OCI-LY3 (cell line): ENCODE measurements around the gene LGR4.

Experiments used
- H2AFZ ChIP-seq: fragments of 200-600, 300-600 bp; shearing (Covaris generic); 2 replicates; pipeline ENCODE4 v1.6.0; 2014; ENCODE audit warnings: antibody characterized with exemption, low read depth, low read length
- H3K27ac ChIP-seq: fragments of 200-600, 300-600 bp; sonication (generic); 2 replicates; pipeline ENCODE4 v1.5.1; 2014; ENCODE audit warnings: mild to moderate bottlenecking, low read length, moderate library complexity, mixed read lengths
- H3K27me3 ChIP-seq: fragments of 200-600, 300-600 bp; sonication (generic); 2 replicates; pipeline ENCODE4 v1.6.1; 2014; ENCODE audit warnings: low read depth, low read length, mixed read lengths
- H3K36me3 ChIP-seq: fragments of 200-600, 300-600 bp; sonication (generic); replicated peaks from 2 replicates; pipeline ENCODE3; 2014; ENCODE audit warnings: low read depth, low read length, mixed read lengths
- H3K4me1 ChIP-seq: fragments of 300-600, 200-600 bp; sonication (generic); 2 replicates; pipeline ENCODE4 v1.6.1; 2014; ENCODE audit warnings: low read length, mixed read lengths
- H3K4me2 ChIP-seq: fragments of 200-600, 300-600 bp; sonication (generic); 2 replicates; pipeline ENCODE4 v1.6.1; 2014; ENCODE audit warnings: low read length, mixed read lengths
- H3K4me3 ChIP-seq: fragments of 300-600, 200-600 bp; sonication (generic); 2 replicates; pipeline ENCODE4 v1.5.1; 2014; ENCODE audit warnings: antibody characterized with exemption, mild to moderate bottlenecking, low read length, moderate library complexity
- H3K79me2 ChIP-seq: fragments of 300-600, 200-600 bp; shearing (Covaris generic); 2 replicates; pipeline ENCODE4 v1.6.1; 2014; ENCODE audit warnings: mild to moderate bottlenecking, low read length, mixed read lengths
- H3K9ac ChIP-seq: fragments of 300-600, 200-600 bp; shearing (Covaris generic); 2 replicates; pipeline ENCODE4 v1.6.0; 2014; ENCODE audit warnings: mild to moderate bottlenecking, low read length, moderate library complexity
- H3K9me3 ChIP-seq: fragments of 200-600, 300-600 bp; shearing (Covaris generic); 2 replicates; pipeline ENCODE4 v1.6.1; 2014; ENCODE audit warnings: low read length, mixed read lengths; ENCODE audit not compliant: insufficient read depth
- H4K20me1 ChIP-seq: fragments of 200-600, 300-600 bp; sonication (generic); 2 replicates; pipeline ENCODE4 v1.6.1; 2016; ENCODE audit warnings: low read length, mixed read lengths; ENCODE audit not compliant: insufficient read depth
- CTCF ChIP-seq: fragments of 200-600, 300-600 bp; sonication (generic); IDR thresholded peaks from 2 replicates; pipeline ENCODE4 v1.5.1; 2014; ENCODE audit warnings: antibody characterized with exemption, low read length, low read depth
- EZH2phosphoT487 ChIP-seq: fragments of 200-600 bp; shearing (Covaris generic); IDR thresholded peaks from 2 replicates; pipeline ENCODE4 v1.6.1; 2018; ENCODE audit warnings: antibody characterized with exemption, mixed run types, low read depth

LGR4 gene

GRCh38 chr11:27496461-27496860, 23.9 kb upstream of the LGR4 start:
- no peaks in the 10 kb centered on the region for H4K20me1 ChIP-seq
- no peak overlapping the region for H3K9ac ChIP-seq
- peaks cover 40% of the 10 kb centered on the region for H3K36me3 ChIP-seq
- H3K4me1 ChIP-seq, result no peaks in the 10 kb centered on the region
- H3K4me2 ChIP-seq, result no peak overlapping the region
- H3K27me3 ChIP-seq, result no peaks in the 10 kb centered on the region
- H3K4me3 ChIP-seq, result no peak overlapping the region
- no peaks in the 10 kb centered on the region for H3K9me3 ChIP-seq
- TF ChIP-seq EZH2phosphoT487, result no peak
- TF ChIP-seq CTCF, result no peak
- no peak overlapping the region for H3K27ac ChIP-seq
- H2AFZ ChIP-seq, result no peak overlapping the region
- peaks cover 8% of the 10 kb centered on the region; the same call in 1 of the 2 replicates for H3K79me2 ChIP-seq

DNA sequence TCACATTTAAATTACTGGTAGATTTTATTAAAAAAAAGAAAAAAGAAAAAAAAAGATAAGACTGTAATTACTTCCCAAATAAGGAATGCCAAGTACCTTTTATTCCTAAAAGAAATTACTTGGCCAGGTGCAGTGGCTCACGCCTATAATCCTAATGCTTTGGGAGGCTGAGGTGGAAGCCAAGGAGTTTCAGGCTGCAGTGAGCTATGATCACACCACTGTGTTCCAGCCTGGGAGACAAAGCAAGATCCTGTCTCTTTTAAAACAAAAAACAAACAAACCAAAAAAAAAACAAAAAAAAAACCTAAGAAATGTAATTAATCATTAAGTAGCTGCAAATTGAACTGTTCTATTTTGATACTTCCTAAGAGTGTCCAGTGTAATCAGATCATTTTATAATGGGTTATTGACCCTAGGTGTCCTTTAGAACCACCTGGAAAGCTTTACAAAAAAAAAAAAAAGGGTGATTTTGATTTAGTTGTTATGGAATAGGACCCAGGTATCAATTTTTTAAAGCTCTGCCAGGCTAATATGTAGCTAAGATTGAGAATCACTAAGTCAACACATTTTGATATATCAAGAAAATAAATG, 23.2 kb upstream of the LGR4 start:
- Histone ChIP-seq H3K9me3 (no peaks in the 10 kb centered on the region), H3K4me3 (no peak overlapping the region), H3K9ac (no peak overlapping the region), H3K79me2 (peaks cover 7% of the 10 kb centered on the region; the same call in 1 of the 2 replicates), H3K4me2 (no peak overlapping the region), H3K36me3 (peaks cover 44% of the 10 kb centered on the region), H2AFZ (no peak overlapping the region), H3K27ac (no peak overlapping the region), H4K20me1 (no peaks in the 10 kb centered on the region), H3K4me1 (no peaks in the 10 kb centered on the region), H3K27me3 (no peaks in the 10 kb centered on the region)
- TF ChIP-seq CTCF (no peak), EZH2phosphoT487 (no peak)

- Histone ChIP-seq H2AFZ (no peak overlapping the region), H3K27me3 (no peaks in the 10 kb centered on the region), H3K9me3 (no peaks in the 10 kb centered on the region), H3K4me2 (no peak overlapping the region), H3K9ac (no peak overlapping the region), H3K79me2 (no peaks in the 10 kb centered on the region), H3K4me1 (no peaks in the 10 kb centered on the region), H4K20me1 (0 out of 2 replicates have a peak, but pooled peaks cover 3% of the 10 kb centered on the region), H3K4me3 (no peak overlapping the region), H3K27ac (no peak overlapping the region), H3K36me3 (peaks cover 20% of the 10 kb centered on the region)
- TF ChIP-seq EZH2phosphoT487 (no peak), CTCF (no peak)
Observed at GRCh38 chr11:27489092-27489491, 16.5 kb upstream of the LGR4 start.

DNA sequence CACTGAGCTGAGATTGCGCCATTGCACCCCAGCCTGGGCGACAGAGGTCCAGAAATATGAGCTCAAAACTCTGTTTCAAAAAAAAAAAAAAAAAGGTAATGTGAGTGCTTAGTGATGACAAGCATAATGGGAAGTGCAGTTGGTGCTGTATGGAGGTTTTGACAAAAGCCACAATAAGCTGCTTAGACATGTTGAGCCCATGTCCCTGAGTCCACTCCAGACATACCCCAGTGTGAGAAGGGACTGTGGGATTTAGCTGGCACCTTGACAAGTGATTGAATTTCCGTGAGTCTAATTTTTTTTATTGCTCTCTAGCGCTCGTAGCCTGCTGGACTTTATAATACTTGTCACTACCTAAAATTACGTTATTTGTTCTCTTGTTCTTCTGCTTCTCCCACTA, 15.1 kb upstream of the LGR4 start:
- Histone ChIP-seq H3K9ac (no peak overlapping the region), H3K4me1 (no peaks in the 10 kb centered on the region), H3K27ac (no peak overlapping the region), H3K4me2 (no peak overlapping the region), H2AFZ (no peak overlapping the region), H3K36me3 (peaks cover 15% of the 10 kb centered on the region), H3K27me3 (no peaks in the 10 kb centered on the region), H4K20me1 (0 out of 2 replicates have a peak, but pooled peaks cover 3% of the 10 kb centered on the region), H3K9me3 (no peaks in the 10 kb centered on the region), H3K4me3 (no peak overlapping the region), H3K79me2 (no peaks in the 10 kb centered on the region)
- no peak for TF ChIP-seq EZH2phosphoT487
- no peak for TF ChIP-seq CTCF
